NCI-H146 treated with DMSO at 0.1 percent for 48 hours (cell line): Measurements from ENCODE around the gene SLIT3.

Source experiments
- DNase-seq: peaks from one replicate; lab custom pipeline; 2025; ENCODE audit not compliant: unreplicated experiment; lab: John Stamatoyannopoulos, UW

Gene SLIT3

DNA sequence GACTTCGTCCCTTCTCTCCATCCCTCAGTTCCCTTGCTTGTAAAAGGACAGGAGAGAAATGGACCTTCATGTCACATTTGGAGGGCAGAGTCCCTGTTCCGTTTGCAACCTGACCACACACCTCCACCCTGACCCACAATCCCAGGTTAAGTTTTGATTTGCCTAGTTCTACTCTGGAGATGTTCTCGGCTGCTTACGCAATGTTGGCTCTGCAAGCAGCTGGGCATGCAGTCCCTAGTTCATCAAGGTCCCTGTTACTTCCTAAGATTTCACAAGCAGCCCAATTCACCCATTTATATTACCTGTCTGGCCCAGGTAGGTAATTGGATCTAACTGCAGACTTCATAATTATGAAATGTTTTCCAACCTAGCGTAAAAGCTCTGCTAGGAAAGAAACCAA lies 28.8 kb downstream of the SLIT3 start:
- DNase-seq, result no peak

DNA sequence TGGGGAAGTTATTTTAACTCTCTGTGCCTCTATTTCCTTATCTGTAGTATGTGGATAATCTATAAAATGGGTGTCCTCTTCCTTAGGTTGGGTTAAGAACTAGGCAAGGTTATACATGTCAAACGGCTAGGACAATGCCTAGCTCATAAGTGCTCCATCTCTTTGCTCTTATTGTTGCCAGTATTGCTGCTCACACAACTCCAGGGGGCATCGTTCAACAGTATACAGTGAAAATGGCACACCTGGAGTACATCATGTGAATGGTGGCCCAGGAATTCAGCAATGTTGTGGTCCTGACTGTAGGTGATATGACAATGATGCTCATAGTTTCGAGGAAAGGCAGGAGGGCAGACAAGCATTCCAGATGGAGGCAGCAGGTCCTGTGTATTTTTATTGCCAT lies 30.1 kb downstream of the SLIT3 start:
- no peak for DNase-seq

DNA sequence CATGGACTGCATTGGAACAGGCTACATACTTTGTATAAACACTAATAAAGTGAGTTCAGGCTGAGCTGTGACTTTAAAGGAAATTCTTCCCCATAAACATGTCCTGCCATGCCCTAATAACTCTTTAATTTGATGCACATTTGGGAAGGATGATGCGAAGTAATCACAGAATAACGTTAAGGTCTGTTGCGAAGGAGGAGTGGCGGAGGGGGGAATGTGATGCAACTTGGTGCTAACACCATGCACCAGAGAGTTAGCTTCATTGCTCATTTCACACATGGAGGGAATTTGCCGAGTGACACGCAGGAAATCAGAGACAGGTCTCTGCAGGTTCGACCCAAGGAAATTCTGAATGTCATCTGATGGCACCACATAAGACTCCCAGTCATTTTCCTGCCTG lies 32.9 kb downstream of the SLIT3 start:
- DNase-seq, result no peak

DNA sequence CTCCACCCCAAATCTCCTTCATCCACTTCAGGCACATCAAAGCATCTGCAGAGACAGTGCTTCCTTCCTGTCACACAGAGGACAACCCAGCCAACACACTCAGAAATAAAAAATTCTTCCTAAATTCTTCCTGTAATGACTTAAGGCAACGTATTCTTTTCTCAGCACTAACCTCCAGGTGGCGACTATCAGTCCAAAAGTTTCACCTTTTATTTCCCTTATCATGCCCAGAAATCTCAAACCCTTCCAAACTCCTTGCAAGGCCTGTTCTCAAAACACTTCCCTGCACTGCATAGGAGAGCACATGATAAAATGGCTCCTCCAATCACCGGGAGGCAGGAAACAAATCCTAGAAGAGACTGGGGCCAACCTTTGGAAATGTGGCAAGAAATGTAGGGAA lies 35.1 kb downstream of the SLIT3 start:
- no peak for DNase-seq

DNA sequence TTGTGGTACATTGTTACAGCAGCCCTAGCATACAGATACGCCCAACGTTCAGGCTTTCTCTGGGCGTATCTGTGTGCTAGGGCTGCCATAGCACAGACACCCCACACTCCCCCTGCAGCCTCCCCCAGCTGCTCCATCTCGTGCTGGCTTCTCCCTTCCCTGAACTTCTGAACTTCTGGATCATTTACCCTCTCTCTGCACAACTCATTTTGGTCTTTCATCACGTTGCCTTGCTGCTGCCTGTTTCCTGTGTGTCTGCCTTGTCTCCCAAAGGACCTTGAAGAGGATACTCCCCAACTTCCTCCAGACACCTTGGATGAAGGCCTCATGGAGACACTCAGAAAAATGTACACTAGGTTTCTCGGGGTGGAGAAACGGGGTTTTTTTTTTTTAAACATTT lies 37.3 kb downstream of the SLIT3 start:
- no peak for DNase-seq

DNA sequence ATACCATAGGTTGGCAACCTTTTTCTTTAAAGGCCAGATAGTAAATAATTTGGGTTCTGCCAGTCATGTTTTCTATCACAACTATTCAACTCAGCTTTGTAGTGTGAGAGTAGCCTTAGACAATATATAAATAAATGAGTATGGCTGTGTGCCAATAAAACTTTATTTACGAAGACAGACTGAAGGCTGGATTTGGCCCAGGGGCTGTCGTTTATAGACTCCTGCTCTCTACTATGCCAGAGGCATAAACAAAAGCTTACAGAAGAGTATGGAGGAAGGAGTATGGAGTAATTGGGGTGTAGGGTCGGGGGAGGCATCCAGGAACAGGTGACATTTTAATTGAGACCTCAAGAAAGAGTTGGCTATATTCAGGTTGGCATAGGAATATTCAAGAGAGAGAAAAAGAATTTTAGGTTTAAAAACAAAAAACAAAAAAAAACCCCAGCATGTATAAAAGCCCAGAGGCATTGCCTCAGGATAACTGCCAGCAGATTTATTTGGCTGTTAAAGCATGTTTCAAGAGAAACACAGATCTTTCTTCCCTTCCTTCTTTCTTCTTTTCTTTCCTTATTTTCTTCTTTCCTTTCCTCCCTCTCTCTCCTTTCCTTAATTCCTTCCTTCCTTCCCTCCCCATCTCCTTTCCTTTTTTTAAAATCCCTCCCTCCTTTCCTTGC lies 39.9 kb downstream of the SLIT3 start:
- DNase-seq, result no peak

DNA sequence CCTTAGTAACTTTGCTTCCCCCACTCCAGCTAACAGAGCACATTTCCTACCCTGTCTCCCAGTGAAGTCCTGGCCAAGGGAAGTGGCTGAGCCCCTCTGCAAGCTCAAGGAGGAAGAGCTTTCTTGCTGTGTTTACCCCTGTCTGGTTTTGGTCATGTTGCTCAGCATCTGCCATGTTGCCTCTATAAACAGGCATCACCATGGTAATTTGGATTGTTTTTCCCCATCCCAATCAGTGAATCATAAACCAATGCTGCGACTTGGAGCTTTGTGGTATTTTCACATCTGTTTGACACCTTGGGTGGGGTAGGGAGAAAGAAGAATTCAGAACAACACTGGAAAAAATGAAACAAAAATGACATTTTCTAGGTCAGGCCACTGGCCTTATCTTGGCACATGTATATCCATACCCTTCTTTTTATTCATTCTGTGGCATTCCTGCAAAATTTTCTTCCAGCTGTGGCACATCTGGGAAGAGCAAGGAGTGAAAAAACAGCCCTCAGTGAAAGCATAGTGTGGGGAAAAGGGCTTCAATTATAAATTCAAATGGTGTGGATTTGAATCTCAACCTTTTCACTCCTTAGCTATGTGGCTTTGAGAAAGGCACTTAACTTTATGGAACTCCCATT lies 42.5 kb downstream of the SLIT3 start:
- no peak for DNase-seq

DNA sequence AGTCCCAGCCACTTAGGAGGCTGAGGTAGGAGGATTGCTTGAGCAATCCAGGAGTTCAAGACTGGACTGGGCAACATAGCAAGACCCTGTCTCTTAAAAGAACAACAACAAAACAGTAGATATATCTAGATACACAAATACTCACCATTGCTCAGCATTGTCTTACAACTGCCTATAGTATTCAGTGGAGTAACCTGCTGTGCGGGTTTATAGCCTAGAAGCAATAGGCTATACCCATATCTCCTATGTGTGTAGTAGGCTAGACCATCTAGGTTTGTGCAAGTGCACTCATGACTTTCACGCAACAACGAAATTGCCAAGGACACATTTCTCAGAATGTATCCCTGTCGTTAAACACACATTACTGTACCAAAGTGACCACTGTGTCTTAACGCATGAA lies 44.7 kb downstream of the SLIT3 start:
- DNase-seq, result no peak

DNA sequence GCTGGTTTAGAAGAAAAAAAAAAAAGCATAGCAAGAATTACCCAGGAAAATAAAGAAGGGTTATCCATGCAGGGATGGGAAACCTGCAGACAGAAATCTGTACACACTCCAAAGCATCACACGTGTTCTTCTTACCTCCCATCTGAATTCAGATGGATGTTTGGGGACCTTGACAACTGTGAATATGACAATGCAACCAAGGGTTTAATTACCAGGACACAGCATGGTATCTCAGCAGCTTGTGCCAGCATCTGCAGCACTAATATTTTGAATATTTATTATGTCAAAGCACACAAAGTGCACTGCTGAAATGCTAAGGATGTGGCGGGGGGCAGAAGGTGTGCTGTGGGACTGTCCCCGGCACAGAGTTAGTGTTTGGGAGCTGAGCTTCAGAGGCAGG lies 47.9 kb downstream of the SLIT3 start:
- no peak for DNase-seq

DNA sequence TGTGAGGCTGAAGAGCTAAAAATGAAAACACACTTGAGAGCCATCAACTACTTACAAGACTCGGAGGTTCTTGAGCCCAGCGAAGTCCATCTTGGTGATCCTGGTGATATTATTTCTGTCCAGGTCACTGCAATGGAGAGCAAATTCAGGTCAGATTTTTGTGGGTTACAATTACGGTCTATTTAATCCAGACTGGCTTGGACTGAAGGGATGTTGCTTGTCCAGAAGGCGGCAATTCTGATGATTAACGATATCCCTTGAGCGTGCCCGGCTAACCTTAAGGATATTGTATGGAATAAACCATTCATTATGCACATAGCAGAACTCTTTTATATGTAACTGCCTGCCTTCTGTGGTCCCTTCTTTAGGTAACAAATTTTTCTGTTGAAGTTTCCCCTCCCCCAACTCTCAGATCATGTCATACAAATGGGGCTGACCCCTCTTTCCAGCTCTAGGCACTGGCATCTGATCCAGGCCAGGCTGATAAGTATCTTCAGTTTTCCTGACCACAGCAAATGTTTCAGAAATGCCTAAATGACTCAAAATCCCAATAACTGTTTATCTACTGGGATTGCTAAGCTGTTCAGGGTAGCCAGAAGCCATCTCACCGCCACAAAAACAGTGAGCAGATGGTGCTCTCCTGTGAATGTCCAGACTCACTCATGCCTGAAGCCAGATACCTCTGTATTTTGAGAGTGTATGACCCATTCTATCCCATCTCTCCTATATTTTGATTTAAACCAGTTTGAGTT lies 49.4 kb downstream of the SLIT3 start:
- no peak for DNase-seq

DNA sequence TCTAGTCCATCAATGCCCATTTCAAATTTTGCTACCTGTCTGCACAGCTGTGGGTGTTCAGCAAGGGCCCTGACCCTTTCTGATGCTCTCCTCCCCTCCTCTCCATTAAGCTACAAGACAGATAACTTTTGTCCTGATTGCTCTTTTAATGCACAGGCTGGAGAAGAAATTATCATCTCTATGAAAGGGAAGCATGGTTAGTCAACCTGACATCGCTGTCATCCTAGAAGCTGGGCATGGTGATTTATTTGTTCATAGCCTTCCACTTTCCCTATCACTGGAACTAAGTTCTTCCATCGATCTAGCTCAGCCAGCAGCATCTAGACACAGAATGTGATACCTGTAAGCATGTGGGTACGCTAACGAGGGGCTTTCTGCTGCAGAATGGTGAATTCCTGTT lies 50.1 kb downstream of the SLIT3 start:
- no peak for DNase-seq

DNA sequence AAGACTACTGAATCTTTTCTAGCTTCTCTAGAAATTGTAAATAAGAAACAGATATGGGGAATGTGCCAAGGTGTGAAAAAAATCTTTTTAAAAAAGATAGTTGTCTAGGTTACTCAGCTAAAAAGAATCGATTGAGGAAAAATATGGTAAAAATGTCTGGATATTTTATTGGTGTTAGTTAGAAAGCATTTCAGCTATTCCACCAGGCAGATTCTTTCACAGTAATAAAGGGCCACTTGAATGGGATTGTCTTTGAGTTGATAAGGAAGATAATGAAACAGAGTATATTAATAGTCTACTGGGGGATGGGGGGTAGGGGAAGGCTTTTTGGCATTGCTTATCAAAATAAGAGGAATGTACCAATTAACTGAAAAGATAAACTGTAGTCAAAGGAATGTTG lies 51.9 kb downstream of the SLIT3 start:
- DNase-seq, result no peak

DNA sequence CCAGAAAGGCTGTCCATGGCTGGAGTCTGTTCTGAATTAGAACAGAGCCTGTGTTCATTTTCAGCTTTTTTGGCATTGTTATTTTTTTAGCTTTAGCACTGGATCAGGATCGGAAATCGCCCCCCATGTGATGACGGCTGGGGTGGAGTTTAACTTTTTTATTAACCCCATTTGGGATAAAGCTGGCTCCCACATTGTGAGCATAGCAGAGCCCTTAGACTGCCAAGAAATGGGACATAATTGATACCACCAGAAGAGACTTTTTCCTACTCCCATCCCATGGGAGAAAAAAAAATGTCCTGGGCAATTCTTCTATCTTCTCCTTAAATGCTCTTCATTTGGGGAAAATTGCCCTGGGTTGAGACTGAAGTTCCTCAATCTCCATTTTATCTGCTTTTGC lies 52.4 kb downstream of the SLIT3 start:
- no peak for DNase-seq

DNA sequence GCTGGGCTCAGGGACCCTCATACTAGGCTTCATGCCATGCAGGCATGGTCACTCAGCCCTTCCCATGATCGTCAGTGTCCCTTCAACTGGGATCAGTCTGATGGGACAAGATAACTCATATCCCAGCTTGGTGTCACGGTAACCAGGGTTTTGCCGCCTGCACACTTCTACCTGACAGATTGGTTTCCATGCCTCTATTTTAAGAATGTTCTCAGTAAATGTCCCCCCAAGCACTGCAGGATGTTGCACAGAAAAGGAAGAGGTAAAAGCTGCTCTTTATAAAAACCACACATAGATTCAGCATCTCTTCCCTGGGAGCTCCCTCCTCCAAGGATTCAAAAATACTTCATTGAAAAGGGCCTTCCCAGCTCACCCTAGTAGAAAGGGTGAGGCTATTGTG lies 56.1 kb downstream of the SLIT3 start:
- no peak for DNase-seq

DNA sequence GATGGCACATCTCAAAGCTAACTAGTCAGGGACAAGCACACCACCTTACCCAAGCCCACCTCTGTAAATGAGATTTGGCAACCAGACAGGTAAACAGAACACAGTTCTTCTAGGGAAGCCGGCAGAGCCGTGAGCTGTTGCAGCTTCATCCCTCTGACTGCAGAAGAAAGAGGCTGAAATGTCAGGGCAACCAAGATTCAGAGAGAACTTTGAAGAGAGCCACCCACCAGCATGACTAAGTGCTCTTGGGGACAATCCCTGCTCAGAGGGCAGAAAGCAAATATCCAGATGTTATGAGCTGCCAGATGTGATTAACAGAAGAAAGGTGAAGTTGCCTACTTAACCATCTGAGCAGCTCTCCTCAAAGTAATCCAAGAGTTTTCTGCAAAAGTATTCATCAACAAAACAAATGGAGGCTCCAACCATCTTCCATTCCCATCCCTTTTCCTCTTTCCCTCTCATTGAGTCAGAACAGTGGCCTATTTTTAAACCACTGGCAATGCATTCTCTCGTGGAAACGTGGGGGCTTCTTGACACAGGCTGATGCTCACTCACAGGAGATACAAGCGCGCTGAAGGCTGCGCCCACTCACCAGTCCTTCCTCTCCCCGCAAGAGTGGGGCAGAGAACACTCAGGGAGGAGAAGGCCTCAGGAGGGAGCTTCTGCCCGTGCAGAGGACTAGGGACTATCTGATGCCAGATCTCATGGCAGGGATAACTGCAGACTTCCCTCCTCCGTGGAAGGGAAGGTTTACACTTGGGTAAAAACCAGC lies 57.1 kb downstream of the SLIT3 start:
- no peak for DNase-seq

DNA sequence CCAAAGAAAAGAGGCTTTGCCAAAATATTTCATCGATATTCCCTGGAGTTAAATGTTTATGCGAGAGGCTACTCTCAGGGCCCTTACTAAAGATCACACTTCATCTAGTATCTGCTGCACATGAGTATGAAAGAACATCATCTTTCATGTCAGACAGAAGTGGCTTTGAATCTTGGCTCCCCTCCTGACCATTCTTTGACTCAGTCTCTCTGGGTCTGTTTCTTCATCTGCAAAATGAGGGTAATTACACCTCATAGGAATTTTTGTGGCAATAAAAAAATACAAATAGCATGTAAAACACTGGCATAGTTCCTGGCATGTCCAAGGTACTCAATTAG lies 58.1 kb downstream of the SLIT3 start:
- DNase-seq, result no peak

DNA sequence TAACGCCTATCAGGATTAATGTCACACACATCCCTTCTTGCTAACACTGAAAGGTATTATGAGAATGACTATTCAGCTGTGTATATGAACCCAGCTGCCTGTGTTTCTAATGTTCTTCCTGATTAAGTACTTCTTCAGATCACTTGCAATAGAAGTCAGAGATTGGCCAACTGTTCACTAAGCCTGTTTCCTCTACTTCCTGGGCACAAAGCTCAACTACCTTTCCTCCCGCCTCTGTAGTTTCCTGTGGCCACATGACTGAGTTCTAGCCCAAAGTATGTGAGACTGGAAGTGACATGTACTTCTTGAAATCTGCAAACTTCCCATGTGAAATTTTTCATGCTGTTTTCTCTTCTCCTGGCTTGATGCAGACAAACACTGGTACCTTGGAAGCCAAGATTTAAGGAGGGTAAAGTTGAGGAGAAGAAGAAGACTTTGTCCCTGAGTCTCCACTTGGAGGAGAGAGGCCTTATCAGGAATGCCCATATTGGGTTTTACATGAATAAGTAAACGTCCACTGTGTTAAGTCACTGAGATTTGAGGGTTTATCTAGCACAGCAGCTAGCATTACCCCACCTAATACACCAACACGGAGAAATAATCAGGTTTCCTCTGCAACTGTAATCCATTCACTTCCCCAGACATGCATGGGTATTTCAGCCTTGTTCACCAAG lies 58.6 kb downstream of the SLIT3 start:
- no peak for DNase-seq

DNA sequence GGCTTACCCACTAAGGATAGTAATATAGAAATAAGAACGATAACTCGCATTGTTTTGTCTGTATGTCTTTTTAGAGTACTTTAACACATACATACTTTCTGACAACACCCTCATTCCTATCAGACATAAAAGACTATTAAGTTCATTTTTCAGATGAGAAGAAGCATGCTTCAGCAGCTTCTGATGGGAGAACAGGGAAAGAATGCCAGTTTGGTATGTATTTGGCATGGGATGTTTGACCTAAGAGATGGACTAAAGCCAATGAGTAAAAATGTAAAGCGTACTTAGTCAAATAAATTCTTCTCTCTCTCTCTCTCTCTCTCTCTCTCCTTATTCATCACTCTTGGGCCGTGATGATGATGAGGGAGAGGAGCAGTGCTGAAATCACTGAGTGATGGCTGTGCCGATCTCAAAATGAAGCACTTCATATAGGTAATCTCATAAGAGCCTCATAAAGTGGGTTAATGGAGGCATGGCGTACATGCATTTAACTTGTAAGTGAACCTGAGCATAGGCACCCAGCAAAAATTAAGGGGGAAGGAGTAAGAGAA lies 71.5 kb downstream of the SLIT3 start:
- no peak for DNase-seq

DNA sequence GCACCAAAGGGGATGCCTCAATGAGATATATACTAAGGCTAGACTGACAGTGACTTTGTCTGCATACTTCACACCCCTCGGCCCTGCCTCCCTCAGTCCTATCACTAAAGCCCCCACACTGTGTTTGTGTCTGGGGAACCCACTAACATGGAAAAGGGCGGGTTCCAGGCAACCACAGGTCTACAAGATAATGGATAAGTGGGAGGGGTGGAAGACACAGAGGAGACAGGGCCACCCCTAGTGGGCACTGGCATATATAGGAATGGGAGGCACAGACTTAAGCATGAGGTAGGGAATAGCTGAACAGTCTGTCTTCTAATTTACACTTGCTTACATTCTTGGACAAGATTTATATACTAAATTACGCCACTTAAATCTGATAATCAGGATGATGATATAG lies 74.0 kb downstream of the SLIT3 start:
- DNase-seq, result no peak

DNA sequence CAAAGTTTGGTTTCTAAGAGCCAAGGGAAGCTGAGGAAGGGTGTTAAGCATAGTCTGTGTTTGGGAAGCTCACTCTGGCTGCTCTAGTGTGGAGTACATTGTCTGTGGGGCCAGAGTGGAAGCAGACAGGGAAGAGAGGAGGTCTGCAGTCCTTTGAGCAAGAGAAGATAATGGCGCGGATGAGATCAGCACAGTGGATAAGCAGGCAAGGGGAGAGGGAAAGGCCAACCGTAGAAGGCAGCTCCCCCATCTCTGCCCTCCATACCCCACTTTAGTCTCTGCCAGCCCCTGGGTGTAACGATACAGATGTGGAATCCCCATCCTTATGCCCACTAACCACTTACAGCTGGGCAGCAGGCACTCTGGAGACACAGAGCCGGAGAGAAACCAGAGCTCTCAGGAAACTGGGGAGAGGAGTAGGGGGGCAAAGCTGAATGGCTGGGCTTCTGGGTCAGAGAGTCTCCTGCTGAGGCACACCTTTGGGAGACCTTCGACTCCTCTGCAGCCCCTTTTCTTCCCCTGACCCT lies 75.0 kb downstream of the SLIT3 start:
- DNase-seq, result no peak

DNA sequence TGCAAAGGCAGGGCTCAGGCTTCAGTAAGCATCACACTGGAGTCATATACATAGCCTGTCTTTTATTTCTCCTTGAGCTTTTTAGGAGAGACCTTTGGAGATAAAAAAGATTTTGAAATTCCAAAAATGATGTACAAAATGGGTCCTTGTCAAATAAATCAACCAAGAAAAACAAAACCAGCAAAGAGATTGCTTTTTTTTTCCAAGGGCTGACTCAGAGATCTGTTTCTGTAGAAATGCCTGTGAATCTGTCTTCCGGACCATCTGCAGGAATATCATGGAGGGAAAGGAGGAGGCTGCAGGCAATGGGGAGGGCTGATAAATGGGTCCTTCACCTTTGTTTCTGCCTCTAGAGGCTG lies 77.4 kb downstream of the SLIT3 start:
- no peak for DNase-seq
